OCI-LY7 (cell line): ENCODE data around the gene PTPRF. TPM values are rescaled to one million over a fixed set of nuclear protein-coding genes. Genes with fewer than 3 reads are reported as not detected.

Source experiments
- BruUV-seq: library from RNA; stranded (reverse); fragments of 400-500 nt; replicated peaks from 2 replicates; lab custom pipeline; 2021; lab: Mats Ljungman, UMichigan
- CTCF ChIA-PET: fragments of 300-600 bp; sonication (Branson Sonifier 250); formaldehyde crosslinking; loops from one replicate; lab custom pipeline; 2022; ENCODE audit warnings: antibody characterized with exemption; ENCODE audit not compliant: unreplicated experiment; lab: Charles Lee
- POLR2A ChIA-PET: fragments of 300-600 bp; sonication (Branson Sonifier 250); formaldehyde crosslinking; loops from one replicate; lab custom pipeline; 2022; ENCODE audit warnings: antibody characterized with exemption; lab: Charles Lee
- DNase-seq: peaks from one replicate; pipeline ENCODE4 v3.0.0-alpha.2; 2015; ENCODE audit warnings: low spot score
- H2AFZ ChIP-seq: fragments of 200-600 bp; sonication (generic), shearing (Covaris generic); 2 replicates; pipeline ENCODE4 v1.6.1; 2014; ENCODE audit warnings: mild to moderate bottlenecking, antibody characterized with exemption, low read length, moderate library complexity
- H3K27ac ChIP-seq: fragments of 200-600 bp; sonication (generic); 2 replicates; pipeline ENCODE4 v1.5.1; 2014; ENCODE audit warnings: mixed run types, low read depth, mild to moderate bottlenecking, moderate library complexity, low read length, inconsistent platforms; ENCODE audit not compliant: poor library complexity, severe bottlenecking
- H3K36me3 ChIP-seq: fragments of 200-600 bp; sonication (generic); 2 replicates; pipeline ENCODE4 v1.6.1; 2014; ENCODE audit warnings: mild to moderate bottlenecking, antibody characterized with exemption, low read length, moderate library complexity, mixed read lengths; ENCODE audit not compliant: insufficient read depth
- H3K4me1 ChIP-seq: fragments of 200-600 bp; sonication (generic); 2 replicates; pipeline ENCODE4 v1.5.1; 2014; ENCODE audit warnings: mild to moderate bottlenecking, low read length; ENCODE audit not compliant: insufficient read depth, poor library complexity, severe bottlenecking
- H3K4me2 ChIP-seq: fragments of 200-600 bp; sonication (generic); 2 replicates; pipeline ENCODE4 v1.6.1; 2014; ENCODE audit warnings: mild to moderate bottlenecking, low read length
- H3K4me3 ChIP-seq: fragments of 200-600 bp; sonication (generic); 2 replicates; pipeline ENCODE4 v1.5.1; 2014; ENCODE audit warnings: mild to moderate bottlenecking, low read depth, low read length; ENCODE audit not compliant: poor library complexity, severe bottlenecking
- H3K79me2 ChIP-seq: fragments of 200-600 bp; sonication (generic); 2 replicates; pipeline ENCODE4 v1.6.1; 2016; ENCODE audit warnings: low read depth, mild to moderate bottlenecking, low read length, moderate library complexity, mixed read lengths; ENCODE audit not compliant: insufficient read depth
- H3K9me2 ChIP-seq: fragments of 200-600 bp; sonication (generic); 2 replicates; pipeline ENCODE4 v1.6.1; 2016; ENCODE audit warnings: mild to moderate bottlenecking, low read length, mixed read lengths; ENCODE audit not compliant: insufficient read depth
- H3K9me3 ChIP-seq: fragments of 200-600 bp; sonication (generic); 2 replicates; pipeline ENCODE4 v1.6.1; 2014; ENCODE audit warnings: mild to moderate bottlenecking, mixed run types, low read length, mixed read lengths
- H4K20me1 ChIP-seq: fragments of 200-600 bp; sonication (generic); 2 replicates; pipeline ENCODE4 v1.6.1; 2014; ENCODE audit warnings: mild to moderate bottlenecking, antibody characterized with exemption, low read length, moderate library complexity, mixed read lengths; ENCODE audit not compliant: insufficient read depth
- CTCF ChIP-seq: fragments of 200-600 bp; sonication (generic); conservative IDR thresholded peaks from 2 replicates; pipeline ENCODE4 v1.5.1; 2014; ENCODE audit warnings: mild to moderate bottlenecking, antibody characterized with exemption, low read length, moderate library complexity, mixed read lengths
- EZH2phosphoT487 ChIP-seq: fragments of 200-600 bp; sonication (generic); IDR thresholded peaks from 2 replicates; pipeline ENCODE4 v1.6.1; 2018; ENCODE audit warnings: low read depth, borderline replicate concordance, mild to moderate bottlenecking, mixed run types, antibody characterized with exemption, low read length, moderate library complexity, mixed read lengths
- intact Hi-C: fragments of 100-400 bp; cut with micrococcal nuclease; formaldehyde crosslinking; loops from one replicate; pipeline ENCODE4 v1.10.0; 2022; ENCODE audit not compliant: unreplicated experiment
- total RNA-seq, 2 experiments: library from RNA; depleted of rRNA in 1 of 2; stranded (reverse); fragments of >200 nt in 1 of 2; shearing (Covaris generic) in 1 of 2; gene quantifications; 2 replicates each; pipeline ENCODE4 v1.2.3, GENCODE V29; 2014 to 2022

PTPRF gene
- total RNA-seq, 2 experiments from 2014 or later: 0.06 to 0.48 TPM

GRCh38 chr1:43619996-43620920 is 89.6 kb downstream of the PTPRF start:
- H3K4me3 ChIP-seq: no peak overlapping the region
- H4K20me1 ChIP-seq: no peaks in the 10 kb centered on the region
- ChIA-PET CTCF (no interaction called here), POLR2A (no interaction called here)
- no peak overlapping the region for H3K4me2 ChIP-seq
- no peaks in the 10 kb centered on the region for H3K9me2 ChIP-seq
- H3K9me3 ChIP-seq: no peaks in the 10 kb centered on the region
- no peaks in the 10 kb centered on the region for H3K36me3 ChIP-seq
- H3K4me1 ChIP-seq: no peaks in the 10 kb centered on the region
- intact Hi-C loops: no loop called here
- BruUV-seq: no TSS peak
- H2AFZ ChIP-seq: no peak overlapping the region
- H3K79me2 ChIP-seq: no peaks in the 10 kb centered on the region
- H3K27ac ChIP-seq: no peak overlapping the region
- no peak for DNase-seq
- TF ChIP-seq EZH2phosphoT487 (no peak), CTCF (no peak)

GRCh38 chr1:43620956-43621355 is 90.3 kb downstream of the PTPRF start:
- no peak for TF ChIP-seq EZH2phosphoT487
- TF ChIP-seq CTCF: no peak
- H3K27ac ChIP-seq: no peak overlapping the region
- POLR2A ChIA-PET: no interaction called here
- no peaks in the 10 kb centered on the region for H3K9me2 ChIP-seq
- CTCF ChIA-PET: no interaction called here
- intact Hi-C loops: no loop called here
- H3K36me3 ChIP-seq: no peaks in the 10 kb centered on the region
- no peak for DNase-seq
- H3K4me2 ChIP-seq: no peak overlapping the region
- H4K20me1 ChIP-seq: no peaks in the 10 kb centered on the region
- H2AFZ ChIP-seq: no peak overlapping the region
- H3K79me2 ChIP-seq: no peaks in the 10 kb centered on the region
- H3K4me1 ChIP-seq: no peaks in the 10 kb centered on the region
- no peaks in the 10 kb centered on the region for H3K9me3 ChIP-seq
- BruUV-seq: no TSS peak
- no peak overlapping the region for H3K4me3 ChIP-seq

- no TSS peak for BruUV-seq
- no peak overlapping the region for H3K27ac ChIP-seq
- H3K36me3 ChIP-seq: no peaks in the 10 kb centered on the region
- ChIA-PET POLR2A (no interaction called here), CTCF (no interaction called here)
- H3K4me3 ChIP-seq: no peak overlapping the region
- no peak for DNase-seq
- no peaks in the 10 kb centered on the region for H3K79me2 ChIP-seq
- H3K4me2 ChIP-seq: no peak overlapping the region
- no peaks in the 10 kb centered on the region for H4K20me1 ChIP-seq
- no peaks in the 10 kb centered on the region for H3K4me1 ChIP-seq
- H2AFZ ChIP-seq: no peak overlapping the region
- H3K9me3 ChIP-seq: no peaks in the 10 kb centered on the region
- TF ChIP-seq EZH2phosphoT487: no peak
- no peak for TF ChIP-seq CTCF
- intact Hi-C loops: no loop called here
- no peaks in the 10 kb centered on the region for H3K9me2 ChIP-seq
Measured at GRCh38 chr1:43621386-43621785, 90.7 kb downstream of the PTPRF start.
